GM12878 (cell line): ENCODE measurements around the gene PRKCZ.

Experiments used
- BCL3 ChIP-seq: IDR thresholded peaks from 2 replicates; pipeline ENCODE4 v1.6.1; 2011; ENCODE audit warnings: borderline replicate concordance, low read depth, mild to moderate bottlenecking, moderate library complexity, low read length; ENCODE audit not compliant: insufficient read depth, poor library complexity, severe bottlenecking
- STAT1 ChIP-seq: fragments of 450-650 bp; conservative IDR thresholded peaks from 2 replicates; pipeline ENCODE4 v1.6.1; 2014; ENCODE audit warnings: antibody characterized with exemption, mild to moderate bottlenecking
- ZNF274 ChIP-seq: IDR thresholded peaks from one replicate; pipeline ENCODE4 v1.8.0; 2011; ENCODE audit not compliant: insufficient read length, insufficient read depth

DNA sequence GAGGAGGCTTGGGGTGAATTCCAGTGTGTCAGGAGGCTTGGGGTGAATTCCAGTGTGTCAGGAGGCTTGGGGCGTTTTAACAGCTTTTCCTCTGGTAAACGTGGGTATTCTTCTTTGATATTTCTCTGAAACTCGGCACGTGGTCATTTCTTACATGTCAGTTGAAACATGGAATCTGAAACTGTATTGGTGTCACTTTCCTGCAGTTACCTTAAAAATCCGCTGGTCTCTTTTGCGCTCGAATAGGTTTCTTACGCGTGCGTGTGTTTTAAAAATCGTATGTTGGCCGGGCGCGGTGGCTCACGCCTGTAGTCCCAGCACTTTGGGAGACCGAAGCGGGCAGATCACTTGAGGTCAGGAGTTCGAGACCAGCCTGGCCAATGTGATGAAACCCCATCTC lies 33.5 kb downstream of the PRKCZ start:
- TF ChIP-seq STAT1 (no peak), ZNF274 (no peak), BCL3 (no peak)
